Stomach smooth muscle (tissue), 2 donors: ENCODE results near the gene NOS3.

Experiments used
- H3K27ac ChIP-seq: one replicate; pipeline ENCODE4 v1.7.0; 2013; ENCODE audit warnings: mild to moderate bottlenecking, low read length, inconsistent platforms
- H3K27me3 ChIP-seq, 2 donors: one replicate each; pipeline ENCODE4 v1.7.0; 2013; ENCODE audit warnings: low read length in 2 of 2; ENCODE audit not compliant: insufficient read depth in 2 of 2, control insufficient read depth in 1 of 2
- H3K36me3 ChIP-seq, 2 donors: one replicate each; pipeline ENCODE4 v1.7.0; 2013; ENCODE audit warnings: low read length in 2 of 2; ENCODE audit not compliant: control insufficient read depth in 2 of 2, insufficient read depth in 2 of 2
- H3K4me1 ChIP-seq: one replicate; pipeline ENCODE4 v1.7.0; 2013; ENCODE audit warnings: low read length; ENCODE audit not compliant: control insufficient read depth, insufficient read depth
- H3K4me3 ChIP-seq, 2 donors: one replicate each; pipeline ENCODE4 v1.7.0; 2013; ENCODE audit warnings: low read length in 2 of 2
- H3K9ac ChIP-seq, 2 donors: one replicate each; pipeline ENCODE4 v1.7.0; 2013; ENCODE audit warnings: low read length in 2 of 2, mild to moderate bottlenecking in 1 of 2
- H3K9me3 ChIP-seq, 2 donors: one replicate each; pipeline ENCODE4 v1.7.0; 2013; ENCODE audit warnings: low read length in 2 of 2; ENCODE audit not compliant: control insufficient read depth in 2 of 2
- donor health status: healthy.
- donor health status: Pancreatic carcinoma.

NOS3 gene

GRCh38 chr7:151062111-151062398 lies 71.2 kb downstream of the NOS3 start:
- Histone ChIP-seq H3K9ac (peak overlapping the region in 1 of 2 donors; percentile 75), H3K4me3 (peak overlapping the region; percentile 40 to 88), H3K27me3 (no peaks in the 10 kb centered on the region), H3K27ac (peak overlapping the region; percentile 98), H3K4me1 (peaks cover 49% of the 10 kb centered on the region), H3K9me3 (no peaks in the 10 kb centered on the region), H3K36me3 (peaks cover 13 to 15% of the 10 kb centered on the region in 2 donors)

- Histone ChIP-seq H3K4me1 (peaks cover 44% of the 10 kb centered on the region), H3K9me3 (no peaks in the 10 kb centered on the region), H3K27me3 (no peaks in the 10 kb centered on the region), H3K9ac (peak overlapping the region in 1 of 2 donors; percentile 42), H3K4me3 (peak overlapping the region; percentile 40 to 44), H3K27ac (peak overlapping the region; percentile 55), H3K36me3 (peaks cover 17 to 19% of the 10 kb centered on the region in 2 donors)
Observed at GRCh38 chr7:151062399-151063211, 71.8 kb downstream of the NOS3 start.

GRCh38 chr7:151063212-151063561 lies 72.4 kb downstream of the NOS3 start:
- peaks cover 42% of the 10 kb centered on the region for H3K4me1 ChIP-seq
- peaks cover 22 to 24% of the 10 kb centered on the region in 2 donors for H3K36me3 ChIP-seq
- H3K27ac ChIP-seq: peak overlapping the region; percentile 55
- H3K27me3 ChIP-seq: no peaks in the 10 kb centered on the region
- no peak overlapping the region for H3K9ac ChIP-seq
- H3K9me3 ChIP-seq: no peaks in the 10 kb centered on the region
- peak overlapping the region in 1 of 2 donors; percentile 40 for H3K4me3 ChIP-seq
